Ecto neural progenitor cell (in vitro differentiated cells): ENCODE results near the gene MEN1.
A peak's percentile ranks its signal among the peaks of the same experiment; 100 is the strongest.

Experiments used
- DNase-seq: peaks from one replicate; pipeline ENCODE4 v3.0.0-alpha.2; 2018; ENCODE audit warnings: low spot score

Gene MEN1

DNA sequence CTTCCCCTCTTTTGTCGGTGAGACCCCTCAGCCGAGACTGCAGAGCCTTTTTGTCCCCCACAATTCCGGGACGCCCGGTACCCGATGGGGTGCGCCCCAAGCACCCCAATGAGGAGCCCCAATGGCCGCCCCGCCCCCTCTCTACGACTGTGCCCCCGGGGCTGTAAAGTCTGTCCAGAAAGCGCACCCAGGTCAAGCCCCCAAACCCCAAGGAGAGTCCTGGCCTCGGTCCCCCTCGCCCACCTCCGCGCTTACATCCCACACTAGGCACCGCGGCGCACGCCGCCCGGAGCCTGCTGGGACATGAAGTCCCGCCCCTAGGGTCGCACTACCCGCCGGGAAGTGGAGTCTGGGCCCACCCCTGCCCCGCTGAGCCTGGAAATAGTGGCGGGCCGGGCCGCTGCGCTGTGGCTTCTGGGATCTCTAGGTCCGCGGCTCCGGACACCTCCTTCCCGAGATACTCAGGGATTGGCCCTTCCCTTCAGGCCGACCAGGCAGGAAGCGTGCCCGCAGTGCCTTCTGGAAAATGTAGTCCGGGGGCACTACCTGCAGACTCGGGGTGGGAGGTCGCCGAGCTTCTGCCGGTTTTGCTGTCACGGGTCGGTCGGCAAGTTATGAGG lies at the start of gene MEN1:
Gene MEN1, minus strand, starts transcription at position 281 of the 620 bp plus-strand sequence. CDS start 442 bp downstream, outside the sequence.
- DNase-seq: peak; percentile 97

- DNase-seq: no peak
Observed at GRCh38 chr11:64859542-64860414, 49.4 kb upstream of the MEN1 start.

GRCh38 chr11:64858467-64859263 lies 48.3 kb upstream of the MEN1 start:
- no peak for DNase-seq

GRCh38 chr11:64857485-64857884 lies 47.1 kb upstream of the MEN1 start:
- no peak for DNase-seq

DNA sequence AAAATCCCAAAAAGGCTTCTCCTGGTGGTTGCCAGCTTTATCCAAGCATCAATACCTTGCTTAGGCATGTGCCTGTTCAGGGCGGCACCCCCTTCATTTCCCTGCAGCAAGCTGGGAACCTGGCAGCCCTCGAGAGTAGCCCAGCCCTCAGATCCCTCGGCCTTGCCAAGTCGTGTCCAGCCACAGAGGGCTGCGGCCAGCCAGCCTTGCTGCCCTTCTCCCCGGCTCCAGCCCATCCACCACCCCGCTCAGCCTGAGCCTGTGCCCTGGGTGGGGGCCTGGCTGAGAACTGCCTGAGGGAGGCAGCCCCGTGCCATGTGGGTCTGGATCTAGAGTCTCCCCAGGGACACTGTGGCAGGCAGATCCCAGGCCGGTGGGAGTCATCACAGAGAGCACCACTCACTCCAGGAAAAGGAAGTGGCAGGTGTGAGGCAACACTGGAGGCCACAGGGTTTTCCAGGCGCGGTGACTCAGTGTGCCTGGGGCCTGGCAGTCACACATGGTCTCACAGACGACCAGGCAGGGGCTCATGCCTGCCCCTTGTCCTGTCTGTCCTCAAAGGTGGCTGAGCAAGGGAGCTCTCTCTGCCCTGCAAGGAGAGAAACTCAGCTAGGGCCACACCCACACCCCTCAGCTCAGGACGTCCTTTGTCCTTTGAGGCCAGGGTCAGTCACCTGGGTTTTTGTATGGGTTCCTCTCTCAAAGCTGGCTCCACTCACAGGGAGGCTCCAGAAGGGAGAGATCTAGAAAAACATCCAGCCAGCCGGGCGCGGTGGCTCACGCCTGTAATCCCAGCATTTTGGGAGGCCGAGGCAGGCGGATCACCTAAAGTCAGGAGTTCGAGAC lies 46.3 kb upstream of the MEN1 start:
- no peak for DNase-seq

DNA sequence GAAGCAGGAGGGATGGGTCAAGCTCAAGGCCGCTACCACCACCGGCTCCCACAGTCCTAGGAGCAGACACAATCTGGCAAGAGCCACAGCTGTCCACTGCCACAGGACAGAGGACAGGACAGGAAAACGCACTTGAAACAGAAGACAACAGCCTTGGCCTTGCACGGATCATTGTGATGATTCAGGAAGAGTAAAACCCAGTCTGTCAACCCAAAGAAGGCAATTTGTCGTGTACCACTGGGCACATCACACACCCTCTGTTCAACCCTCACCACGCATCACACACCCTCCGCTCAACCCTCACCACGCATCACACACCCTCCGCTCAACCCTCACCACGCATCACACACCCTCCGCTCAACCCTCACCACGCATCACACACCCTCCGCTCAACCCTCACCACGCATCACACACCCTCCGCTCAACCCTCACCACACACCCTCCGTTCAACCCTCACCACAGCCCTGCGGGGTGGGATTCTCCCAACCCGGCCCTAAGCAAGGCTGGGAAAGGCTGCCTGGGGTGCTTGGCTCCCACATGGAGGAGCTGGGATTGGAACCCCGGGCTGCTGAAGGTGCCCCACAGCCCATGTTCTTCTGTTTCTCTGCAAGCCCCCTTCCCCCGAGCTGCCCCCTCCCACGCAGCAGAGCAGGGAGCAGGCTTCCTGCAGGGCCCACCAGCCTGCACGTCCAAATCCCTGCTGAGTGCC lies 45.4 kb upstream of the MEN1 start:
- no peak for DNase-seq

- DNase-seq: no peak
Observed at GRCh38 chr11:64854534-64855502, 44.5 kb upstream of the MEN1 start.

- DNase-seq: no peak
Observed at GRCh38 chr11:64854157-64854533, 43.8 kb upstream of the MEN1 start.

DNA sequence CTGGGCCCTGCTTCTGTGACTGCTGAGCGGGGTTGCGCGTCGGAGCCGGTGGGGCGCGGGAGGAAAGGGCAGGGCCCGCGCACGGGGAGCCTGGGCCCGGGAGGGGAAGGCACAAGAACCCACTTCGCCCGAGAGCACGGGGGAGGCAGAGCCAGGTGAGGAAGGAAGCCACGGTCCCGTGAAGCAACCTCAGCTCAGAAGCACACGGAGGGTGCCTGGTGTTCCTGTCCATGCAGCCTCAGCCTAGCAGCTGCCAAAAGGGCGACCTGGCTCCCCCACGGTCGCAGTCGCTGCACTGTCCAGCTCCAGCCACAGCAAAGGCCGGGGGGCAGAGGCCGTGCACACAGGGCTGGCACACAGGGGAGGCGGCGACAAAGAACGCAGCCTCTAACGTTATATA lies 43.4 kb upstream of the MEN1 start:
- no peak for DNase-seq

GRCh38 chr11:64852804-64853509 lies 42.6 kb upstream of the MEN1 start:
- no peak for DNase-seq

DNA sequence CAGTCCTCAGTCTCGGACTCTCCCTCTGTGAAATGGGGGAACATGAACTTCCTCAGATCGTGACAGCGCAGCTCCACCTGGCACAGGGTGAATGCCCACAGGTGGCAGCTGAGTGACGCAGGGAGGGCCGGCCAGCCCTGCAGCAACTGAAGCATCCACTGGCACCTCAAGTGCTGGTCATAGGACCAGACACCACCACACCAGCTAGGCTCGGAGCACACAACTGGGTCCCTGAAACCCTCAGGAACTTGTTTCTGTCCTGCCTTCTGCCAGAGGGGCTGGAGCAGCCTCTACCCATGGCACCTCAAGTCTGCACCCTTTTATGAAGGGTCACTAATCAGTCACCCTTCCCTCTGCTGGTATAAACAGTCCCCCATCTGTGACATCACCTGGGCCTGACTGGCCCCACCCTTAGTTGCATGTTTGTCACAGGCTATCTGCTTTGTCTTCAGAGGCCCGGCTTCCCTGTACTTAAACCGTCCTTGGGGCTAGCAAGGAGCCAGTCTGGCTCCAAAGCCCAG lies 41.5 kb upstream of the MEN1 start:
- no peak for DNase-seq

DNA sequence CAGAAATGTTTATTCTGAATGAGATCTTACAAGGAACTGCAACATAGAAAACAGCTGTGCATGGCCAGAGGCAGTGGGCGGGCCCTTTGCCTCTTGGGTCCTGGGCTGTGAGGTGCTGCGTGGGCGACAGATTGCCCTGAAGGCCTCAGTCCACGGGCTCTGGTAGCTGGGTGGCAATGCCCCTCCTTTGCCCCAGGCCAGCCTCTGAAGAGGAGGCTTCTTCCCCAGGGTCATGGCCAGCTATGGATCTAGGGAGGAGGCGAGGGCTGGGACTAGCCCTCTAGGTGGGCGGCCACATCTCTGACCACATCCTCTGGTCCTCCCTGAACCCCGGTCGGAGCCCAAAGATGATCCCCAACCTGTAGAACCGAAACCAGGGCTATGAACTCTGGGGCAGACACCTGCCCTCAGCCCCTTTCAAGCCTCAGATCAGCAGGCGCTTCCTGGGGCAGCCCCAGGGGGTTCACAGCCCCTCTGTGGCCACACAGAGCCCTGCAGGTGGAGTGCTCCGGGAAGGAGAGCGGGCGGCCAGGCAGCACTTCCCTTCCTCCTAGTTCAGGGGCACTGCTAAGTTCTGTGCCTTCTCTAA lies 40.7 kb upstream of the MEN1 start:
- DNase-seq: no peak

- no peak for DNase-seq
Observed at GRCh38 chr11:64849598-64850356, 39.4 kb upstream of the MEN1 start.

DNA sequence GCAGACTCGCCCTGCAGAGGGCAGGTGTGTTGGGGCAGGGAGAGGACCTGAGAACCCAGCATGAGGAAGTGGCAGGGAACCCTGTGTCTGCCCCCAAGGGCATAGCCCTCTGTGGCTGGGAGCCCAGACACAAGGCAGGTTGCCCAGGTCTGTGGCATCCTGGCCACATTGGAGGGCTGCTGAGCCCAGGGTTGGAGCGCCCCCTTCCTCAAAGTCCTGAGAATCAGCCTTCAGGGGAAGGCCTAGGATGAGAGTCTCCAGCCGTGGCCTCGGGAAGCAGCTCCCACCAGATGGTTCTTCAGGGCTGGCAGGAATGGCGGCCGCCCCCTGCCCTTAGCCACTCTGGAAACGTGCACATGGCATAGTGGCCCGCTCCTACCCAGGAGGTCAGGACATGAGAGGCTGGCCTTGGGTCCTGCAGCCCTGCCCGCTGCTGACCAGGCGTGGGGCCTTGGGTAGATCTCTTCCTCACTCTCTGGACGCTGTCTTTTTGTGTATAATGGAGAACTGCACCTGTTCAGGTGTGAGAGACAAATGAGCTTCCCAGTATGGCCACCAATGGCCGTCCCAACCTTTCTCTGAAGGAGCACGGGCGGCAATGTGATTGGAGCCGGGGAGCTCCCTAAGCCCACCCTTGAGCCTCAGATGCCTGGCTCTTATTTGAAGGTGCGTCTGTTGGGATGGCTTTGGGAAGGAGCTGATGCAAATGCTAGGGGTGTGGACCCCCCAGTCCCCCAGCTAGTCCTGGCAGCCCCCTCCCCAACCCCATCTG lies 38.7 kb upstream of the MEN1 start:
- peak; percentile 64 for DNase-seq

DNA sequence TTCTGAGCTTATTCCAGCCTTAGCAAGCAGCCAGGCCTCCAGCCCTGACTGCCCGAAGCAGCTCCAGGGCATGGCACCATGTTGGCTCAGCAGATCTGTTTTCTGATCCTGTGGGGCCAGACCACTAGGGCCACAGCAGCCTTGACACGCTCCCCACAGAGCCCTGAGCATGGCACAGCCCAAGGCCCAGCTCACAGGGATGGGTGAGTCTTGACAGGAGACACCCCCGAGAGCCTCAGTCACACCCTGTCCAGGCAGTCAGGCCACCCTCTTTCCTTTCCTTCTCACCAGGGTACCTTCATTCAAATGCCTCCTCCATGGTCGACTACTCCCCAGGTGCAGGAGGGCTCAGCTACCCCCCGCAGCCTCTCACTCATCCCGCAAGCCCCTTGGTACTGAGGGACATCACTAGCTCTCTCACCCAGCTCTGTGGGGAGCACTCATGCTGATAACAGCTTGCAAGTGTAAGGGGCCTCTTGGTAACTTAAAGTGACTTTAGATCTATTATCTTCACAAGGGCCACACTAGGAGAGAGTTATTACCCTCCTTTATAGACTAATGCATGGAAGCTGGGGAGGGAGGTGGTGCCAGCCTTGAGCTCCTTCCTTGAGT lies 38.0 kb upstream of the MEN1 start:
- DNase-seq: no peak

- peak; percentile 95 for DNase-seq
Observed at GRCh38 chr11:64846998-64847666, 36.8 kb upstream of the MEN1 start.
